Amygdala (tissue), 56 donors: ENCODE data around the gene OTOR.
A peak's percentile ranks its signal among the peaks of the same experiment; 100 is the strongest.

Source experiments
- DNase-seq, 56 donors: peaks; one replicate each; lab custom pipeline; 2025; lab: John Stamatoyannopoulos, UW

OTOR gene

GRCh38 chr20:16748308-16748900 lies at the start of gene OTOR:
TSS of gene OTOR (plus strand) at chr20:16748358. CDS start at chr20:16748402, 44 bp downstream.
- DNase-seq, result no peak

- DNase-seq, result no peak
Measured at GRCh38 chr20:16699293-16699692, 48.9 kb upstream of the OTOR start.

GRCh38 chr20:16701296-16701695 lies 46.9 kb upstream of the OTOR start:
- peak in 2 of 56 donors; percentile 1 to 30 for DNase-seq

- no peak for DNase-seq
Measured at GRCh38 chr20:16703570-16703969, 44.6 kb upstream of the OTOR start.

GRCh38 chr20:16707674-16708073 lies 40.5 kb upstream of the OTOR start:
- no peak for DNase-seq

GRCh38 chr20:16708602-16709001 lies 39.6 kb upstream of the OTOR start:
- DNase-seq, result no peak

- DNase-seq, result no peak
Measured at GRCh38 chr20:16709017-16709416, 39.1 kb upstream of the OTOR start.

- DNase-seq, result no peak
Measured at GRCh38 chr20:16710781-16711180, 37.4 kb upstream of the OTOR start.

GRCh38 chr20:16711661-16712258 lies 36.4 kb upstream of the OTOR start:
- no peak for DNase-seq

GRCh38 chr20:16712511-16712947 lies 35.6 kb upstream of the OTOR start:
- DNase-seq, result peak in 6 of 56 donors; percentile 3 to 21 (median 14)

- no peak for DNase-seq
Measured at GRCh38 chr20:16713066-16713465, 35.1 kb upstream of the OTOR start.

- no peak for DNase-seq
Measured at GRCh38 chr20:16714242-16714641, 33.9 kb upstream of the OTOR start.

GRCh38 chr20:16714751-16715150 lies 33.4 kb upstream of the OTOR start:
- peak in 24 of 56 donors; percentile 3 to 46 (median 8) for DNase-seq

GRCh38 chr20:16719421-16719820 lies 28.7 kb upstream of the OTOR start:
- no peak for DNase-seq

- no peak for DNase-seq
Measured at GRCh38 chr20:16729080-16729479, 19.1 kb upstream of the OTOR start.

GRCh38 chr20:16729565-16730460 lies 18.3 kb upstream of the OTOR start, which contains the start of gene SNRPB2:
TSS of gene SNRPB2 (plus strand) at chr20:16730026. CDS start at chr20:16731703, 1,677 bp downstream.
- DNase-seq, result peak; percentile 49 to 95 (median 88)

- DNase-seq, result no peak
Measured at GRCh38 chr20:16732506-16733152, 15.5 kb upstream of the OTOR start.

- DNase-seq, result no peak
Measured at GRCh38 chr20:16740365-16741072, 7.6 kb upstream of the OTOR start.

GRCh38 chr20:16744178-16744807 lies 3.9 kb upstream of the OTOR start:
- DNase-seq, result peak in 10 of 56 donors; percentile 3 to 25 (median 6)

- no peak for DNase-seq
Measured at GRCh38 chr20:16745204-16745603, 3.0 kb upstream of the OTOR start.
